Stimulated activated CD8-positive, alpha-beta memory T cell treated with anti-CD3 and anti-CD28 coated beads, Interleukin-7, amount 100 ng/mL, for 24 hours (primary cell): Measurements from ENCODE around the gene GPR132.
"Not testable (repeated sequence)": the region's sequence is repeated elsewhere in the genome, so short reads cannot be mapped to it uniquely, and the experiment has no call there.

Experiments
- DNase-seq: peaks from one replicate; pipeline ENCODE4 v3.0.0-alpha.2; 2020; ENCODE audit warnings: low read depth

Gene GPR132

GRCh38 chr14:105075379-105076295 is 10.4 kb upstream of the GPR132 start:
- no peak for DNase-seq

- DNase-seq = no peak
Observed at GRCh38 chr14:105074601-105075053, 9.4 kb upstream of the GPR132 start.

- DNase-seq = no peak
Observed at GRCh38 chr14:105073720-105074600, 8.7 kb upstream of the GPR132 start.

- no peak for DNase-seq
Observed at GRCh38 chr14:105072892-105073719, 7.9 kb upstream of the GPR132 start.

- DNase-seq = no peak
Observed at GRCh38 chr14:105072381-105072861, 7.2 kb upstream of the GPR132 start.

- no peak for DNase-seq
Observed at GRCh38 chr14:105071942-105072341, 6.7 kb upstream of the GPR132 start.

- DNase-seq = no peak
Observed at GRCh38 chr14:105071326-105071725, 6.1 kb upstream of the GPR132 start.

GRCh38 chr14:105070760-105071137 is 5.5 kb upstream of the GPR132 start:
- no peak for DNase-seq

GRCh38 chr14:105069871-105070759 is 4.9 kb upstream of the GPR132 start:
- DNase-seq = no peak

- no peak for DNase-seq
Observed at GRCh38 chr14:105069522-105069870, 4.3 kb upstream of the GPR132 start.

GRCh38 chr14:105068818-105069217 is 3.6 kb upstream of the GPR132 start:
- no peak for DNase-seq

GRCh38 chr14:105067969-105068301 is 2.7 kb upstream of the GPR132 start:
- DNase-seq = no peak

GRCh38 chr14:105067140-105067968 is 2.1 kb upstream of the GPR132 start:
- DNase-seq = peak; percentile 38

GRCh38 chr14:105066240-105067071 is 1.2 kb upstream of the GPR132 start:
- DNase-seq = no peak

GRCh38 chr14:105064721-105065143 is 498 bp downstream of the GPR132 start:
- no peak for DNase-seq

- no peak for DNase-seq
Observed at GRCh38 chr14:105064001-105064400, 1.2 kb downstream of the GPR132 start.

GRCh38 chr14:105063506-105063905 is 1.7 kb downstream of the GPR132 start:
- not testable (repeated sequence) for DNase-seq

GRCh38 chr14:105063056-105063455 is 2.2 kb downstream of the GPR132 start:
- DNase-seq = no peak

GRCh38 chr14:105062048-105062433 is 3.2 kb downstream of the GPR132 start:
- DNase-seq = no peak
